PC-9 (cell line): ENCODE results near the gene FAM180B. TPM values are rescaled to one million over a fixed set of nuclear protein-coding genes. Genes with fewer than 3 reads are reported as not detected.
A peak's percentile ranks its signal among the peaks of the same experiment; 100 is the strongest.

Experiments
- BruUV-seq: library from RNA; stranded (reverse); fragments of 400-500 nt; replicated peaks from 2 replicates; lab custom pipeline; 2021; lab: Mats Ljungman, UMichigan
- CTCF ChIA-PET: fragments of 300-600 bp; sonication (Branson Sonifier 250); formaldehyde crosslinking; loops from one replicate; lab custom pipeline; 2022; ENCODE audit warnings: antibody characterized with exemption; lab: Charles Lee
- POLR2A ChIA-PET: fragments of 300-600 bp; sonication (Branson Sonifier 250); formaldehyde crosslinking; loops from one replicate; lab custom pipeline; 2022; ENCODE audit warnings: antibody characterized with exemption; ENCODE audit not compliant: unreplicated experiment; lab: Charles Lee
- DNase-seq, 2 experiments: peaks; one replicate each; pipeline versions ENCODE4 v3.0.0 to v3.0.0-alpha.2; 2015 to 2022; ENCODE audit warnings: mixed read lengths in 1 of 2
- H2AFZ ChIP-seq: fragments of 200-600 bp; sonication (generic); 2 replicates; pipeline ENCODE4 v1.8.1; 2017; ENCODE audit warnings: antibody characterized with exemption
- H3F3A ChIP-seq: fragments of 200-600 bp; sonication (generic); 2 replicates; pipeline ENCODE4 v1.8.1; 2017; ENCODE audit warnings: antibody characterized with exemption, mild to moderate bottlenecking, low read depth; ENCODE audit not compliant: insufficient read depth
- H3K27ac ChIP-seq: fragments of 200-600 bp; sonication (generic); 2 replicates; pipeline ENCODE4 v1.6.1; 2016; ENCODE audit warnings: mixed run types
- H3K27me3 ChIP-seq: fragments of 200-600 bp; sonication (generic); 2 replicates; pipeline ENCODE4 v1.6.1; 2016; ENCODE audit warnings: low read depth, mixed run types; ENCODE audit not compliant: insufficient read depth
- H3K36me3 ChIP-seq: fragments of 200-600 bp; sonication (generic); 2 replicates; pipeline ENCODE4 v1.6.1; 2016; ENCODE audit warnings: low read depth, mixed run types
- H3K4me1 ChIP-seq: fragments of 200-600 bp; sonication (generic); replicated peaks from 2 replicates; pipeline ENCODE4 v1.6.1; 2016; ENCODE audit warnings: mixed run types; ENCODE audit not compliant: insufficient read depth
- H3K4me2 ChIP-seq: fragments of 200-600 bp; sonication (generic); 2 replicates; pipeline ENCODE4 v1.6.1; 2017; ENCODE audit warnings: mixed run types
- H3K4me3 ChIP-seq: fragments of 200-600 bp; sonication (generic); 2 replicates; pipeline ENCODE4 v1.6.1; 2016; ENCODE audit warnings: mixed run types
- H3K79me2 ChIP-seq: fragments of 200-600 bp; sonication (generic); 2 replicates; pipeline ENCODE4 v1.6.1; 2017; ENCODE audit warnings: low read depth, mixed run types
- H3K9me2 ChIP-seq: fragments of 200-600 bp; sonication (generic); 2 replicates; pipeline ENCODE4 v1.8.1; 2017; ENCODE audit warnings: mild to moderate bottlenecking; ENCODE audit not compliant: insufficient read depth
- H3K9me3 ChIP-seq: fragments of 200-600 bp; sonication (generic); 2 replicates; pipeline ENCODE4 v1.8.1; 2016; ENCODE audit warnings: low read depth; ENCODE audit not compliant: insufficient read depth
- H4K20me1 ChIP-seq: fragments of 200-600 bp; sonication (generic); 2 replicates; pipeline ENCODE4 v1.8.1; 2017; ENCODE audit not compliant: insufficient read depth
- EZH2 ChIP-seq: fragments of 200-600 bp; sonication (generic); IDR thresholded peaks from 2 replicates; pipeline ENCODE4 v1.8.0; 2017; ENCODE audit warnings: antibody characterized with exemption, low read depth
- intact Hi-C: fragments of 100-400 bp; cut with micrococcal nuclease; formaldehyde crosslinking; loops from one replicate; pipeline ENCODE4 v1.10.0; 2022; ENCODE audit not compliant: unreplicated experiment
- total RNA-seq: library from RNA; stranded (reverse); gene quantifications from 2 replicates; pipeline ENCODE4 v1.2.3, GENCODE V29; 2021
- TF ChIP-seq, protein P1 (sequence below): fragments of 200-600 bp; sonication (generic); conservative IDR thresholded peaks from 2 replicates; pipeline ENCODE4 v1.6.1; 2017; ENCODE audit warnings: mixed run types, antibody characterized with exemption, mild to moderate bottlenecking, moderate library complexity

The FAM180B gene
- total RNA-seq, 1 experiment from 2014 or later = not detected

DNA sequence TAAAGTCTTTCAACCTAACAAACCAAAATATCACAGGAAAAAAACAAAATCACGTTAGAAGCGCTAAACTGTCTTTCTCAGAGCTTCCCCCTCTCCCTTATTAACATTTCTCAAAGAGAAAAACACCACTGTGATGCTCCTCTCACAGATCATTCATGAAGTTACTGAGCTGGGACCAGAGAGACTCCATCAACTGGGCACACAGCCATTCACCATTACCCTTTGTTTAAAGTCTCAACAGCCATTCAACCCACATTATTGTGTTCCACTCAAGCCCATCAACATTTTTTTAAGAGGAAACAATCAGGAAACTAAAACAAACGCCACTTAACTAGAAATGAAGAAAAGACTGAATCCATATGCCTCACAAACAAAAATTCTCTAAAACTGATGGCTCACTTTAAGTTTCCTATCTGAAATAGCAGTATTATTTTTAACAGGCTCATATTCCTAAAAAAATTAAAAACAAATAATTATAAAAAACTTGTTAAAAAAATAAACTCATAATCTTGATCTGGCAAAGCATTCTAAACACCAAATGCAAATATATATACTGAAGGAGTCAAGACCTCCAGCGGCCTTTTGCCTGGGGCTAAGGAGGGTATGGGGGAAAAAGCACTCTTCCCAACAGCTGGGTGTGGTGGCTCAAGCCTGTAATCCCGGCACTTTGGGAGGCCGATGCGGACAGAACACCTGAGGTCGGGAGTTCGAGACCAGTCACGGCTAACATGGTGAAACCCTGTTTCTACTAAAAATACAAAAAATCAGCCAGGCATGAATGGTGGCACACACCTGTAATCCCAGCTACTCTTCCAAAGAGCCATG, 47.5 kb upstream of the FAM180B start:
- BruUV-seq = no TSS peak
- Histone ChIP-seq H4K20me1 (peaks cover 98% of the 10 kb centered on the region), H3K4me2 (no peak overlapping the region), H3F3A (peaks cover 40% of the 10 kb centered on the region), H3K27me3 (no peaks in the 10 kb centered on the region), H2AFZ (no peak overlapping the region), H3K79me2 (peaks cover 100% of the 10 kb centered on the region), H3K36me3 (0 out of 2 replicates have a peak, but pooled peaks cover 5% of the 10 kb centered on the region), H3K27ac (peak overlapping the region; percentile 63), H3K9me3 (no peaks in the 10 kb centered on the region), H3K9me2 (no peaks in the 10 kb centered on the region), H3K4me3 (no peak overlapping the region), H3K4me1 (peaks cover 34% of the 10 kb centered on the region)
- ChIA-PET POLR2A (interaction anchor here (0.7 kb wide), 1 partner anchor 148 kb away, joined by 4 read pairs; no protein-coding TSS in a partner anchor), CTCF (interaction anchor here (1.1 kb wide), 1 partner anchor 14 kb away, joined by 3 read pairs; no protein-coding TSS in a partner anchor)
- TF ChIP-seq EZH2 = no peak
- TF ChIP-seq, protein P1, sequence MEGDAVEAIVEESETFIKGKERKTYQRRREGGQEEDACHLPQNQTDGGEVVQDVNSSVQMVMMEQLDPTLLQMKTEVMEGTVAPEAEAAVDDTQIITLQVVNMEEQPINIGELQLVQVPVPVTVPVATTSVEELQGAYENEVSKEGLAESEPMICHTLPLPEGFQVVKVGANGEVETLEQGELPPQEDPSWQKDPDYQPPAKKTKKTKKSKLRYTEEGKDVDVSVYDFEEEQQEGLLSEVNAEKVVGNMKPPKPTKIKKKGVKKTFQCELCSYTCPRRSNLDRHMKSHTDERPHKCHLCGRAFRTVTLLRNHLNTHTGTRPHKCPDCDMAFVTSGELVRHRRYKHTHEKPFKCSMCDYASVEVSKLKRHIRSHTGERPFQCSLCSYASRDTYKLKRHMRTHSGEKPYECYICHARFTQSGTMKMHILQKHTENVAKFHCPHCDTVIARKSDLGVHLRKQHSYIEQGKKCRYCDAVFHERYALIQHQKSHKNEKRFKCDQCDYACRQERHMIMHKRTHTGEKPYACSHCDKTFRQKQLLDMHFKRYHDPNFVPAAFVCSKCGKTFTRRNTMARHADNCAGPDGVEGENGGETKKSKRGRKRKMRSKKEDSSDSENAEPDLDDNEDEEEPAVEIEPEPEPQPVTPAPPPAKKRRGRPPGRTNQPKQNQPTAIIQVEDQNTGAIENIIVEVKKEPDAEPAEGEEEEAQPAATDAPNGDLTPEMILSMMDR = no peak
- intact Hi-C loops = no loop called here
- DNase-seq = no peak

DNA sequence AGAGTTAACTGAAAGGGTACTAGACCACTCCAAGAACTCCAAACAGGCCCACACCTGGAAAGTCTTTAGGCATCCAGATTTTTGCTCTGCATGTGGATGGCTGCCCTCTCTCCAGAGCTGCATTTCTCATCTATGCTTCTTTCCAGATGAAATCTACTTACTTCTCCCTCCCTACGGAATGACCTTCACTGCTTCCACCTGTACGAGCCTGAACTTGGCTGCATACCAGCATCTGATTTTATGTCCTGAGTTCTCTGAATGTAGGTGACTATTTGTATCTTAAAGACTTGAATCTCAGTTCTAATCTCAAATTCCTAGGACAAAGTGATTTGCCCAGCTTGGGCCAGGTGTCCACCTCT, 46.8 kb upstream of the FAM180B start:
- TF ChIP-seq, protein P1 = no peak
- no peak for TF ChIP-seq EZH2
- peaks cover 36% of the 10 kb centered on the region for H3F3A ChIP-seq
- DNase-seq = peak in 1 of 2 experiments; percentile 6
- peaks cover 98% of the 10 kb centered on the region for H4K20me1 ChIP-seq
- H3K9me3 ChIP-seq = no peaks in the 10 kb centered on the region
- H3K4me2 ChIP-seq = peak overlapping the region; percentile 46
- no TSS peak for BruUV-seq
- ChIA-PET POLR2A (no interaction called here), CTCF (interaction anchor here (1.1 kb wide), 1 partner anchor 14 kb away, joined by 3 read pairs; no protein-coding TSS in a partner anchor)
- H2AFZ ChIP-seq = no peak overlapping the region
- H3K27ac ChIP-seq = peak overlapping the region; percentile 63
- intact Hi-C loops = no loop called here
- peaks cover 100% of the 10 kb centered on the region for H3K79me2 ChIP-seq
- 0 out of 2 replicates have a peak, but pooled peaks cover 5% of the 10 kb centered on the region for H3K36me3 ChIP-seq
- H3K27me3 ChIP-seq = no peaks in the 10 kb centered on the region
- H3K4me1 ChIP-seq = peaks cover 34% of the 10 kb centered on the region
- no peak overlapping the region for H3K4me3 ChIP-seq
- H3K9me2 ChIP-seq = no peaks in the 10 kb centered on the region

DNA sequence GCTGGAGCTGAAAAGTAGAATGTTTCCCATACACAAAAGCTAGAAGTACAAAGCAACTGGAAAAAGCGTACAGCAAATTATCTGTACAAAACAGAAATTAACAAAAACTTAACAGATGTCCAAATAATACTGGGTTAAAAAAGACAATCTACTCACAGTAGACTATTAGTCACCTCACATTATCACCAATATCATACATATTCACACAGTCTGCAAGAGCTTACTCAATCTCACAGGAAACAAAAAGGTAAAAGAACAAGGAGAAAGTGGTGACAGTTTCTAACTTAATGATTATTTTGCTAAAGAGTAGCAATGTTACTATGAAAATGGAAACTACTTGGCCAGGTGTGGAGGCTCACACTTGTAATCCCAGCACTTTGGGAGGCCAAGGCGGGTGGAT, 45.4 kb upstream of the FAM180B start:
- Histone ChIP-seq H3K27ac (peak overlapping the region; percentile 63), H3K9me2 (no peaks in the 10 kb centered on the region), H3K27me3 (no peaks in the 10 kb centered on the region), H3K36me3 (0 out of 2 replicates have a peak, but pooled peaks cover 5% of the 10 kb centered on the region), H3K4me2 (peak overlapping the region; percentile 46), H3K79me2 (peaks cover 96% of the 10 kb centered on the region), H3K4me3 (no peak overlapping the region), H3K9me3 (no peaks in the 10 kb centered on the region), H3K4me1 (peaks cover 34% of the 10 kb centered on the region), H2AFZ (no peak overlapping the region), H3F3A (peaks cover 29% of the 10 kb centered on the region), H4K20me1 (peaks cover 92% of the 10 kb centered on the region)
- DNase-seq = no peak
- POLR2A ChIA-PET = interaction anchor here (0.6 to 0.7 kb wide), 2 partner anchors 32 to 170 kb away, joined by 4 to 5 read pairs; no protein-coding TSS in a partner anchor
- intact Hi-C loops = no loop called here
- CTCF ChIA-PET = interaction anchor here (1.5 kb wide), 1 partner anchor 11 kb away, joined by 4 read pairs; the partner anchor contains the start of gene CELF1
- no TSS peak for BruUV-seq
- TF ChIP-seq EZH2 = no peak
